Activated CD4-positive, alpha-beta T cell treated with anti-CD3 and anti-CD28 coated beads for 4 hours (primary cell): Measurements from ENCODE around the gene TRAK1.

Source experiments
- DNase-seq, 2 donors: peaks; one replicate each; pipeline ENCODE4 v3.0.0-alpha.2; 2020

Gene TRAK1

GRCh38 chr3:42214565-42215283, 123.6 kb downstream of the TRAK1 start:
- DNase-seq, result no peak

DNA sequence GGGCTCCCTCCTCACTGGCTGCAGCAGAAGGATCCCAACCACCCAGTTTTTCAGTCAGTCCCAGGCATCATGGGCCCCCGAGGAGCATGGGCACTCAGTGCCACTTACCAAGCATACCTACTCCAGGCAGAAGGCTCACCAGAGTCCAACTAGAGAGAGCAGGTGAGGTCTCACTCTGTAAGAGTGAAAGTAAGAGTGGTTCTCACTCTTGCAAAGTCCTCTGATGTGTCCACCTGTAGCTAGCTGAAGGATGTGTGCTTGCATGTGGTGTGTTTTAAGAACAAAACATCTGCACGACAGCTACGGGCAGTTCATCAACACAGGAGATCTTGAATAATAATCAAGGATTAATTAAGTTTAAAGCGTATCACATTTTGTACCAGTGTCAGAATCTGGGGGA, 125.1 kb downstream of the TRAK1 start:
- no peak for DNase-seq

DNA sequence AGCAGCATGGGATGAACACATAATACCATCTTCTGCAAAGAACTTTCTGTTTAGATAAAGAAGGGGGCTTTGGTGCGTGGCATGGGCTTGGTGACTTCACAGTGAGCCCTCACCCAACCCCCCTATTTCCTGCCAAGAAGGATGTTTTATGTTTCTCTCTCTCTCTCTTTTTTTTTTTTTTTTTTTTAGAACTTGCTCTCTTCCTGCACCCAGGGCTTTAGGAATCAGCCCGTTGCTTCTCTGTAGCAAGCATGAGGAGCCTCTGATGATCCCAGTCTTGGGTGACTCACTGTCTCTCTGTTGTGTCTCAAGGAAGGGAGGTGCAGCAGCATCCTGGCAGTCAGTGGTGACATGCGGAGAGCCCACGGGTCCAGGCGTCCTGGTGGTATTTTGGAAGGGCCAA, 125.8 kb downstream of the TRAK1 start:
- DNase-seq, result no peak

DNA sequence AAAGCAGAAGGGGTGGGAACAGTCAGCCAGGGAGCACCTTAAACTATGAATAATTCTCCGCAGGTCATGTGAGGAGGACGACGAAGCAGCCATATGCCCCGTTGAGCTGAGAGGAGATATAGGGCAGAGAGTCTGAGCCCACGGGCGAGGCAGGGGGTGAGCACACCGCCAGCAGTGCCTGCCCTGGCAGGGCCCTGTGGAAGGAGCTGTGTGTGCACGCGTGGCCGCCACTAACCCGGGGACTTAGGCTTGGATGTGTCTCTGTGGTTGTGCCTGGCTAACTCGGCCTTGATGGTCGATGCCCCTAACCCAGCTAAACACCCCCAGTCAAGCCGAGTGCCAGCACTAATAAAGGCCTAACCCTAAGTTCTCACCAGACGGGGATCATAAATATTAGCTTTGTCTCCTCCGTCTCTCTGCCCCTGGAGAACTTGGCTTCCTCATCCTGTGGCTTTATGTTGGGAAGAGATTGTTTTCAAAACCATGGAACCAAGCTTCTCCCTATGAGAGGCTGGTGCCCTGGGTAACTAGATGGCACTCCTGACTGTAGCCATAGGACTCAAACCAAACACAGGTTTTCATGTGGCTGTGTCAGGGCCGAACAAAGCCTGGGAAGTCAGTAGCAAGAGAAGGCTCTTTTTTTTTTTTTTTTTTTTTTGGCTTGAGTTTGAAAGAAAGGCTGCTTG, 129.4 kb downstream of the TRAK1 start:
- DNase-seq, result no peak

DNA sequence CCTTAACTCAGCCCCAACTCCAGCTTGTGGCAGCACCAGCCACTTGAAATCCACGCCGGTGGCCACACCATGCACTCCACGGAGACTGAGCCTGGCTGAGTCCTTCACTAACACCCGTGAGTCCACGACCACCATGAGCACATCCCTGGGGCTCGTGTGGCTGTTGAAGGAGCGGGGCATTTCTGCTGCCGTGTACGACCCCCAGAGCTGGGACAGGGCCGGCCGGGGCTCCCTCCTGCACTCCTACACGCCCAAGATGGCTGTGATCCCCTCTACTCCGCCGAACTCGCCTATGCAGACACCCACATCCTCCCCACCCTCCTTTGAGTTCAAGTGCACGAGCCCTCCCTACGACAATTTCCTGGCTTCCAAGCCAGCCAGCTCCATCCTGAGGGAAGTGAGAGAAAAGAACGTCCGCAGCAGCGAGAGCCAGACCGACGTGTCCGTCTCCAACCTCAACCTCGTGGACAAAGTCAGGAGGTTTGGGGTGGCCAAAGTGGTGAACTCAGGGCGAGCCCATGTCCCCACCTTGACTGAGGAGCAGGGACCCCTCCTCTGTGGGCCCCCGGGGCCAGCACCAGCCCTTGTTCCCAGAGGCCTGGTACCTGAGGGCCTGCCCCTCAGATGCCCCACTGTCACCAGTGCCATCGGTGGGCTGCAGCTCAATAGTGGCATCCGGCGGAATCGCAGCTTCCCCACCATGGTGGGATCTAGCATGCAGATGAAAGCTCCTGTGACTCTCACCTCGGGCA, 132.0 kb downstream of the TRAK1 start:
- DNase-seq, result no peak

GRCh38 chr3:42224178-42224577, 133.0 kb downstream of the TRAK1 start:
- DNase-seq, result no peak

- DNase-seq, result no peak
Observed at GRCh38 chr3:42224658-42225421, 133.7 kb downstream of the TRAK1 start.

- no peak for DNase-seq
Observed at GRCh38 chr3:42225486-42226363, 134.6 kb downstream of the TRAK1 start.

DNA sequence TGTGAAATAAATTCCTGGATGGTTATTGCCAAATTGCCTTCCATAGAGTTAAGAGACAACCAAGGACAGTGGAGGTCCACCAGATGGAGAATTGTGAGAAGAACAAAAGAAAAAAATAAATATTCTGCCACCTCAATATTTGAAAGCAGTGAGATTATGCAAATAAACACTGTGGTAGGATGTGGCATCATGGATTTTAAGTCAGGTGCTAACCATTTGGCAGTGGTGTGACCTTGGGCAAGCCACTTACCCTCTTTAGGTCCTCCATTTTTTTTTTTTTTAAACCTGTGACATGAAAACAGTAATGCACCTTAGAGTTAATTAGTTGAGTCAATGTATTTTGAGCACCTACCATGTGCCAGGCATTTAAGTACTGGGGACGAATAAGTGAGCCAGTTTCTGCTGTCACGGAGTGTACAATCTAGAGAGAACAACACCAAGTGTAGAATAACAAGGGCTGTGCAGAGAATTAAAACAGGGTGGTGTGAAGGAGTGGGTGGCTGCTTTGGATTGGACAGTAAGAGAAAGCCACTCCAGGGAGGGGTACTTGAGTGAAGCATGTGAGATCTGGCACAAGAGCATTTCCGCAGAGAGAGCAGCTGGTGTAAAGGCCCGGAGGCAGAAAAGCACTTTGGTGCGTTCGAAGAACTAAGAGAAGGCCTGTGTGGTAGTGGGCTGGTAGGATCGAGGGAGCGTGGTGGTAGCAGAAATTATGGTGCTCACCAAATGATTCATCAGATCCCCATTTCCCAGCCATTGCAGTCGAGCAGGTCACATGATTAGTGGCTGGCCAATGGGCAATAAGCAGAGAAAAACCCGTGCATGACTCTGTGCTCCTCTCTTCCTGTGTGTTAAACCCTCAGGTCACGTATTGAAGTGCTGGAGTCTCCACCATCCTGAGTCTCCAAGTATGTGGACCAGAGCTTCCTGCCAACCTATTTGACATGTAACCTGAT, 135.6 kb downstream of the TRAK1 start:
- no peak for DNase-seq

DNA sequence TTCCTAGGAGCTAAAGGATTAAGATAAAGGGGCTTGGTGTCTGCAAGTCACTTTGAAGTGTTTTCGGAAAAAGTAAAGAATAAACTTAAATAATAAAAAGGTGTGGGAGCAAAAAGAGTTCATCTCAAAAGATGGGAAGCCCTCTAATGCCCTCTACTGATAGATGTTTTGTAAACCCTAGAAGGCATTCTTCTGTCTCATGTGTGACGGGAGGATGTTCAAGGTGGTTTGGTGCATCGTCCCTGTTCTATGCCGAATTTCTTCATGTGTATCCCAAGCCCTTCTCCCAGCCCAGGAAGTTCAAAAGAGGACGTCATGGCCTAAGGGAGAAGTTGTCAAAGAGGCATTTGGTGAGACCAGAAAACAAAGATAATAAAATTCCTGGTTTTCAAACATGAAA, 137.6 kb downstream of the TRAK1 start:
- no peak for DNase-seq

DNA sequence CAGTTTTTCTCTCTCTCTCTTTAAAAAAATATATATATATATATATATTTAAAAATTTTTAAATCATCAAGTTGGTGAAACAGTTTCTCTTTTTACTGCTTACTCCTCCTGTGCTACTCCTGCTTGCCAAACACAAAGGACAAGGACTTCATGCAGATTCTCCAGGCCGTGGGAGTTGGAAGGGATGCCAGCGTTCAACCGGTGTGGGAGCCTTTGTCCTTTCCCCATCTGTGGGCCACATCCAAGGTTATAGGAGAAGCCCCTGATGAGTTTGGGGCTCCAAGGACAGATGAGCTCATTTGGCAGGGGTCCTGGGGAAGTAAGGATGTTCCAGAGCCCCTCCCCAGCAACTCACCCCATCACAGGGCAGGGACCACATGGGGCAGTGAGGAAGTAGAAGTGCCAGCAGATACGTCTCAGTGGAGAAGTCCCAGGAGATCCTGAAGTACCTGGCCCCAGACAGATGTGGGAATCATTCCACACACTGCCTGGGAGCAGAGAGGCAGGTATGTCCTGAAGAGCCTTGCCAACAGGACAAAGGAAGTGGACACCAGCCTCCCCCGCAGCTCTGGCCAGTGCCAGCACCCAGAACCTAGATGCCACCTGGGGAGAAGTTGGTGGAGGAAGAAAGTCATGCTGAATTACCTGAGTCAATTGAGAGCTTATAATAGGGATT, 138.2 kb downstream of the TRAK1 start:
- DNase-seq, result no peak

GRCh38 chr3:42229942-42230688, 139.0 kb downstream of the TRAK1 start:
- no peak for DNase-seq

GRCh38 chr3:42230860-42231259, 139.7 kb downstream of the TRAK1 start:
- DNase-seq, result no peak

- no peak for DNase-seq
Observed at GRCh38 chr3:42235532-42235931, 144.4 kb downstream of the TRAK1 start.

DNA sequence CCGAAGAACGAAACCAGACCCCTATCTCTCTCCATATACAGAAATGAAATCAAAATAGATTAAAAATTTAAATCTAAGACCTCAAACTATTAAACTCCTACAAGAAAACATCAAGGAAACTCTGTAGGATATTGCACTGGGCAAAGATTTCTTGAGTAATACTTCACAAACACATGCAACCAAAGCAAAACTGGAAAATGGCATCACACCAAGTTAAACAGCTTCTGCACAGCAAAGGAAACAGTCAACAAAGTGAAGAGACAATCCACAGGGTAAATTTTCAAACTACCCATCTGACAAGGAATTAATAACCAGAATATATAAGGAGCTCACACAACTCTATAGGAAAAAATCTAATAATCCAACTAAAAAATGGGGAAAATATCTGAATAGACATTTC, 145.5 kb downstream of the TRAK1 start:
- DNase-seq, result no peak

GRCh38 chr3:42246091-42246490, 154.9 kb downstream of the TRAK1 start:
- no peak for DNase-seq

DNA sequence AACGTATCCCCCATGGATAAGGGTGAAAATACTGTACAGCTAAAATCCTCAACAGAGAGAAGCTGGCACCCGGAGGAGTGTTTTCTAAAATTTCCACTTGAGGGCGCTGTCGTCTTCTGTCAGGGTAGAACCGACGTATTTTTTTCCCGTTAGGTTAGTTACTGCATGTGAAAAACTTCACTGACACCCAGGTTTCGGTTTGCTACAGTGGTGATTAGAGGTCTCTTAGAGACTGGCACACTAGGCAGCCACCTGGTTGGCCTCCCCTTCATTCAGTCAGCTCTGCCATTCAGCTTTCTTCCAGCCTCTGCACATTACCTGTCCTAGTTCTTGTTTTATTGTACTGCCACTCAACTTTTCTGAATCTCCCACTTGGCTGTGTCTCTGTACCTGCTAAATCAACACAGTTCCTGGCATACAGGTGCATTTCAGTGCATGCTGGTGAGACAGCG, 156.4 kb downstream of the TRAK1 start:
- peak; percentile 37 to 66 for DNase-seq

GRCh38 chr3:42250761-42251160, 159.6 kb downstream of the TRAK1 start:
- no peak for DNase-seq

DNA sequence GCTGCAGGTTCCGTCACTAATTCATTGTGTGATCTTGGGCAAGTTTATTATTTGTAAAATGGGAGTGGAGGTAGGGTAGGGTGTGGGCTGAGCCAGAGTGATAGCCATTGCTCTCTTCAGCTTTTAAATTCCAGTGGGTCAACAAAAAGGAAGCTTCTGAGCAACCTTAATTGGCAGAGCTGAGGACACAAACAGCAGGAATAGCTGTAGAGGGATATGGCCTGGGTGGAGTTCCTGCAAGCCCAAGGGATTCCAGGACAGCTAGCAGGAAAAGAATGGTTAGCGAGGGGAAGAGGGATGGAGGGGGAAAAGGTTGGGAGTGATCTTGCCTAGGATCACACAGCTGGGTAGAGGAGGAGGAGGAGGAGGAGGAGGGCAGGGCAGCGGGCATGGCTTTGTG, 163.4 kb downstream of the TRAK1 start:
- DNase-seq, result no peak
